Left lung (tissue), 10 donors: Measurements from ENCODE around the gene CERKL. TPM values are rescaled to one million over a fixed set of nuclear protein-coding genes. Genes with fewer than 3 reads are reported as not detected.

Experiments
- ATAC-seq: fragments of 200-7000 bp; cut with Tn5 transposase; one replicate; pipeline ENCODE4 v1.9.1; 2020; ENCODE audit warnings: moderate library complexity
- DNase-seq, 4 donors: peaks; one replicate each; pipeline ENCODE4 v3.0.0-alpha.2; 2013 to 2020
- H3K27ac ChIP-seq, 2 donors: fragments of 200-600 bp; sonication (generic) in 1 of 2; one replicate each; pipeline versions ENCODE4 v1.5.0 to v1.8.0; 2020 to 2021
- H3K27me3 ChIP-seq, 2 donors: fragments of 200-600 bp; sonication (generic) in 1 of 2; one replicate each; pipeline versions ENCODE4 v1.5.0 to v1.8.0; 2020 to 2021
- H3K36me3 ChIP-seq, 2 donors: fragments of 200-600 bp; sonication (generic) in 1 of 2; one replicate each; pipeline versions ENCODE4 v1.5.0 to v1.8.0; 2020 to 2021
- H3K4me1 ChIP-seq, 2 donors: fragments of 200-600 bp; one replicate each; pipeline ENCODE4 v1.8.0; 2021
- H3K4me3 ChIP-seq, 2 donors: fragments of 200-600 bp; sonication (generic) in 1 of 2; one replicate each; pipeline versions ENCODE4 v1.5.0 to v1.8.0; 2020 to 2021; ENCODE audit warnings: mild to moderate bottlenecking in 1 of 2
- H3K9me3 ChIP-seq, 2 donors: fragments of 200-600 bp; sonication (generic) in 1 of 2; one replicate each; pipeline versions ENCODE4 v1.5.0 to v1.8.0; 2020 to 2021
- CTCF ChIP-seq, 2 donors: fragments of 200-600 bp; sonication (generic) in 1 of 2; IDR thresholded peaks; one replicate each; pipeline versions ENCODE4 v1.5.0 to v1.8.0; 2021; ENCODE audit warnings: antibody characterized with exemption in 2 of 2
- intact Hi-C, 2 donors: fragments of 100-400 bp; cut with DNase I; formaldehyde crosslinking; loops; one replicate each; pipeline versions ENCODE4 v1.11.2 to v1.14.2; 2022
- polyA plus RNA-seq, 6 donors: library from polyadenylated mRNA; unstranded; fragments of 120-200 nt; gene quantifications; one replicate each; pipeline ENCODE4 v1.2.1, GENCODE V29; 2013; ENCODE audit not compliant: insufficient read length in 6 of 6
- total RNA-seq, 2 donors: library from RNA; stranded (reverse); fragmentation: NEBNext Ultra II Directional; extraction: Animal tissue kit (Norgen Biotek cat#: 25700); gene quantifications; one replicate each; pipeline ENCODE4 v1.2.1, GENCODE V29; 2021
- donor health status: DM: no; HTN: yes; CAD: no.
- donor health status: DM: no; HTN: no; CAD: no.

Gene CERKL
- total and polyA plus RNA-seq, 8 donors, result 0.41 to 10.1 (median 7.6) TPM

DNA sequence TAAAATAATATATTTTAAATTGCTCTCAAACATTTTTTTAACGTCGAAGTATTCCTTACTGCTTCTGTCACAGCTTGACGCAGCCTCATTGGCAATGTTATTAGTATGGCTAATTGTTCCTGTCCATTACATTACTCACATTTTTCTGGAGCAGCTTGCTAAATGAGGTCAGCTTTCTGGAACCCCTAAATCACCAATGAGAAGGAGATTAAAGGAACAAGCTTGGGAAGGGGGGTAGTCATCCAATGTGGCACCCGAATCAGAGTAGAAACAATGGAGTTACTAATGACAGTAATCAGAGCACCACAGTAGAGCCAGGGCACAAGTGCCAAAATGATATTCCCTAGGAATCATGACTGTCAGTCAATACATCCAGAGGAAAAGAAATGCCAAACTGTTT, 18.3 kb upstream of the CERKL start:
- H3K27ac ChIP-seq, result no peak overlapping the region
- H3K4me1 ChIP-seq, result peaks cover 0 to 2% of the 10 kb centered on the region in 2 donors
- H3K36me3 ChIP-seq, result no peaks in the 10 kb centered on the region
- H3K9me3 ChIP-seq, result no peaks in the 10 kb centered on the region
- H3K27me3 ChIP-seq, result peaks cover 36 to 65% of the 10 kb centered on the region in 2 donors
- intact Hi-C loops, result no loop called here
- TF ChIP-seq CTCF (IDR thresholded peaks at IDR 0.05), result no peak
- no peak for ATAC-seq
- no peak overlapping the region for H3K4me3 ChIP-seq
- no peak for DNase-seq

DNA sequence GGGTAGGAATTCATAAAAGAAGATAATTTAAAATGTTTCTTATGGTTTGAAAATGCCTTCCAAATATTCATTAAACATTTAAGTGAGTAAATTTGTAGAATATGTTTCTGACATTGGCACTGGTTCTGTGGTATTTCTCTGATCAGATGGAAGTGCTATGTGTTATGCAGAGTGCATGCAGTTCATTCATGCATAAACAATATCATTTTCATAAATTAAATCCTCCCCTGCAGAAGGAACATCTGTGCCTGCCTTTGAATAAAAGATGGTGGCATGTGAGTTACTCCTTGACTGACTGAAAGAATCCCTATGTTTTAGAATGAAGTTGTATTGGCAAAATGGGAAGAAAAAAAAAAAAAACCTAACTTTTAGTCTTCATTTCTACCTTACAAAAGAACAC, 17.6 kb upstream of the CERKL start:
- no peaks in the 10 kb centered on the region for H3K4me1 ChIP-seq
- H3K36me3 ChIP-seq, result no peaks in the 10 kb centered on the region
- intact Hi-C loops, result no loop called here
- DNase-seq (no peak), ATAC-seq (no peak)
- H3K9me3 ChIP-seq, result no peaks in the 10 kb centered on the region
- TF ChIP-seq CTCF (IDR thresholded peaks at IDR 0.05), result no peak
- no peak overlapping the region for H3K4me3 ChIP-seq
- no peak overlapping the region for H3K27ac ChIP-seq
- H3K27me3 ChIP-seq, result peaks cover 28 to 57% of the 10 kb centered on the region in 2 donors

DNA sequence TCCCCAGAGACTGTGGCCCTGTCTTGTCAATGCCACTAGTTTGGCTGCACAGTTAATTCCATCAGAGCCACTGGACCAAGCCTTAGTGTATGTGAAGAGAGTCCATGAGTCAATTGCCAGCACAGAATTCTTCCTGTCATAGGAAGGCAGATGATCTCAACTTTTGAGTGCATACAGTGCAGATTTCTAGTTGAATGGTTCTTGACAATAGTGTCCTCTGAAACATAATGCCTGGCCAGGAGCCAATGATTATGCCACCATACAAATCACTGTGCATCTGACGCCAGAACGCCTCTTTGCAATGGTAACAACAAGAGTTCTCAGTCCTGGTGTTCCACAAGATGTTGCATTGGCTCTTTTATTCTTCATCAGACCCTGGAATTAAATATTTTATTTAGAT, 16.3 kb upstream of the CERKL start:
- ATAC-seq (no peak), DNase-seq (no peak)
- H3K4me3 ChIP-seq, result no peak overlapping the region
- intact Hi-C loops, result no loop called here
- H3K36me3 ChIP-seq, result no peaks in the 10 kb centered on the region
- no peaks in the 10 kb centered on the region for H3K4me1 ChIP-seq
- H3K27ac ChIP-seq, result no peak overlapping the region
- peaks cover 16 to 44% of the 10 kb centered on the region in 2 donors for H3K27me3 ChIP-seq
- H3K9me3 ChIP-seq, result no peaks in the 10 kb centered on the region
- no peak for TF ChIP-seq CTCF (IDR thresholded peaks at IDR 0.05)

GRCh38 chr2:181672255-181673008, 15.5 kb upstream of the CERKL start:
- DNase-seq, result no peak
- no peaks in the 10 kb centered on the region for H3K36me3 ChIP-seq
- no peak overlapping the region for H3K4me3 ChIP-seq
- no peaks in the 10 kb centered on the region for H3K4me1 ChIP-seq
- no peak for TF ChIP-seq CTCF (IDR thresholded peaks at IDR 0.05)
- intact Hi-C loops, result no loop called here
- ATAC-seq, result no peak
- H3K27ac ChIP-seq, result no peak overlapping the region
- H3K27me3 ChIP-seq, result peaks cover 10 to 38% of the 10 kb centered on the region in 2 donors
- H3K9me3 ChIP-seq, result no peaks in the 10 kb centered on the region

- peaks cover 0 to 24% of the 10 kb centered on the region in 2 donors for H3K27me3 ChIP-seq
- no peak for TF ChIP-seq CTCF (IDR thresholded peaks at IDR 0.05)
- DNase-seq (no peak), ATAC-seq (no peak)
- peaks cover 0 to 11% of the 10 kb centered on the region in 2 donors for H3K9me3 ChIP-seq
- no peaks in the 10 kb centered on the region for H3K4me1 ChIP-seq
- no peaks in the 10 kb centered on the region for H3K36me3 ChIP-seq
- intact Hi-C loops, result no loop called here
- no peak overlapping the region for H3K27ac ChIP-seq
- H3K4me3 ChIP-seq, result no peak overlapping the region
Observed at GRCh38 chr2:181670632-181671031, 13.7 kb upstream of the CERKL start.
